Measurements from ENCODE around the gene AFF2.

Gene AFF2

DNA sequence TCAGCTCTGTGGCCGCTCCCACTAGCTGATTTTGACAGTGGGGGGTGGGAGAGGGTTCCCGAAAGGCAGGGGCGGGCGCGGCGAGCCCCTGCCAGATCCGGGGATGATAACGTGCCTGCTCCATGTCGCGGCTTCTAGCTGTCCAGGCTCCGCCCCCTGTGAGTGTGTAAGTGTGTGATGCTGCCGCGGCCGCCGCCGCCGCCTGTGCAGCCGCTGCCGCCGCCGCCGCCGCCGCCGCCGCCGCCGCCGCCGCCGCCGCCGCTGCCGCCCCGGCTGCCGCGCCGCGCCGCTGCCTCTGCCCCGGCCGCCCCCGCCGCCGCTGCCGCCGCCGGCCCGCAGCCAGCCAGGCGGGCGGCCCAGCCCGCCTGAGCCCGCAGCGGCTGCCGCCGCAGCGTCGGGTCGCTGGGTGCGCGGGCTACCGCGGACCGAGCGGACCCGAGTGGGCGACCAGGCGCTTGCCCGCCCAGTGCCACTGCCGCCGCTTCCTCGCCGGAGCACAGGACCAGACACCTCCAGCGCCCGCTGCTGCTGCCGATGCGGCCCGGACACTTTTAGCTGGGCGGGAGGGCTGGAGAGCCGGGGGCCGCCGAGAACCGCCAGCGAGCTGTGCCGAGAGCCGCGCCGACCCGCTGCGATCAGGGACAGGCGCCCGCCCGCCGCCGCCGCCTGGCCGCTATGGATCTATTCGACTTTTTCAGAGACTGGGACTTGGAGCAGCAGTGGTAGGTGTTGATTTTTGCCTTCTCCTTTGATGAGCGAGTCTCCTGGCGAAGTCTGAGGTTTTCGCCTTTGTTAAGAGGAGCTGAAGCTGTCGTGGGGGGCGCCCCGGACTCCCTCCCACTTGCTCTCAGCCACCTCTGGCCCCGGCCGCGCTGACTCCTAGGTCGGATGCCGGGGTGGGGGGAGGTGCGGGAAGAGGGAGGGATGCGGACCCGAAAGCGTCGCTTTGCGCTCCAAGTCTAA lies at the start of gene AFF2:
Gene AFF2, plus strand, starts transcription at position 195 of the 963 bp plus-strand sequence. Its CDS starts 481 bp downstream, at position 676.
- peak; percentile 45 for DNase-seq

GRCh38 chrX:148457279-148457678 lies 43.1 kb upstream of the AFF2 start:
- DNase-seq = no peak

DNA sequence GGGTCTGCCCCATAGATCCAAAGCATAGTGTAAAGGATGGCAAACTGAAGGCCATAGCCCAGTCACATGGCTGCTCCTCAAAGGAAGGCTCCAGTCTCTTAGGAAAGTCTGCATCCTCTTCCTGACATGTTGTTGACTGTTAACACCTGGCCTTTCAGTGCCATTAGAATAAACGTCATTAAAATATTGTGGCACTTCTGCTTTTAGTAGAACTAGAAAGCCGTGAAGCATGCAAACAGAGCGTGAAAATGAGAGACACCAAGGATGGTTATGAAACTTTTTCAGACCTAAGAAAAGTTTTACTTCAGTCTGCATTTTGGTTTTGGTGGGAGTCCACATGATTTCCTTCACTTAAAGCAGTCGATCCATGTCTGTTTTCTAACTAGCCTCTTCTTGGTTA lies 41.1 kb upstream of the AFF2 start:
- DNase-seq = no peak

- no peak for DNase-seq
These were observed 34.1 kb upstream of the AFF2 start for GRCh38 chrX:148466292-148466691.

DNA sequence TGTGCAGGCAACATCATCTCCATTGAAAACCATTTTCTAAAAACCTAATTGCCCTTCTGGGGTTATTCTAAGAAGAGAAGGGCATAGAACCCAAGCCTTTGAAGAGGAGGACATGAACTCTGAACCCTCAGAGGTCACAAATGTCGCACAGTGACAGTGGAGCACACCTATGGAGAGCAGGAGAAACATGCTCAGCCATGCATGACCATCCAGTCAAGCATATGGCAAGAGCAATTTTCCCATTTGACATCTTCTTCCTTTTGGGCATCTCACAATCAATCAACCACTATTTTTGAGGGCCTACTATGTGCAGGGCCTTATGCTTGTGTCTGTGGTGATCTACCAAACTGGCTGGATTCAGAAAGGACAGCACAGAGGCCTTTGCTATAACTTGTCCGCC lies 30.1 kb upstream of the AFF2 start:
- DNase-seq = no peak

GRCh38 chrX:148474030-148474429 lies 26.4 kb upstream of the AFF2 start:
- no peak for DNase-seq

DNA sequence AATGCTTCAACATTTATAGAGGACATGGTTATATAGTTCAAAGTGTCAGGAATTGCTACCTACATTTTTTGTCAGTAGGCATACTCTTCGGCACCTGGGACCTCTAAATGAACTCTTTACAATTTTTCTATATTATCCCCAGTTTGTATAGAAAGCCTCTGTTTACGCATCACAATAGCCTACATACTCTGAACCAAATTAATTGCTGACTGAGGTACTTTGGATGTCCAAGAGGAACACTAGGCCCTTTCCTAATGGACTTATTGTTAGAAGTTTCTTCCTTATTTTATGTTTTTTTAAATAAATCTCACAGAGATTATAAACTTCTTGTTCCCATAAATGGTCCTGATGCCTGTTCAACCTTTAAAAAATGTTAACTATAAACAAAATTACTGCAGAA lies 8.4 kb upstream of the AFF2 start:
- no peak for DNase-seq

DNA sequence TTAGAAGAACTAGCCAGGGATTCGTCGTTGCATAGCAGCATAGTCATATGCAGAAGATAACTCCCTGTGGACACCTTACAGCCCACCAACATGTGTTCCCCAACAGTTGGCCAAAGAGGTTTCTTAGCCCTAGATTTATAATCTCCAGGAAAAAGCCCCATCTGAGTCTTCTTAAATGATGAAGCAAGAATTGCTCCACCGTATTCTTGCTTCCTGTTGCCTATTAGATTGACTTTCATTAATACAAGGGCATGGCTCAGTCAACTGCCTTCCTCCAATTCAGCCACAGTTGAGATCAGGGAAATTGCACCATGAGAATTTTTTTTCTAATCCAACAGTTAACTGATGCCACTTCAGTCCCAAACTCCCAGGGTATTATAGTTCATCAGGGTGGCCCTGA lies 5.2 kb upstream of the AFF2 start:
- DNase-seq = no peak

- peak; percentile 3 for DNase-seq
These were observed 2.4 kb upstream of the AFF2 start for GRCh38 chrX:148498067-148498466.

- DNase-seq = no peak
These were observed 587 bp upstream of the AFF2 start for GRCh38 chrX:148499638-148500422.

GRCh38 chrX:148501386-148502066 lies 1.1 kb downstream of the AFF2 start:
- peak; percentile 2 for DNase-seq

DNA sequence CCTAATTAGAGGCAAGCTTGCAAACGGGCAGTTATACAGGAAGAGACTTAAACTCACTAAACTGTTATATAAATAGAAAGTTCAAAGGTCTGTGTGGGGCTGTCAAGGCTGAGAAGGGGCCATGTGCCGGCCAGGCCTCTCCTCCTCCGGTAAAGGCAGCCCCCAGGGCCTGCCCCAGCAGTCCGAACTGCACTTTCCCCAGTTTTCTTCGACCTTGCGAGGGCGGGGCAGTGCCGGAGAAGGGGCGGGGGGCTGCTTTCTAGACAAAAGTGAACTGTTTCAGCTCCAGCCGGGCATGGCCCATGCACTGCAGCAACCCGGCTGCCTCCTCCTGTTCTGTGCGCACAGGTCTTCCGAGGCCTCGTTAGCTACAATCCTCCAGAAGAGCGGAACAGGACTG lies 4.1 kb downstream of the AFF2 start:
- no peak for DNase-seq

GRCh38 chrX:148507418-148507817 lies 7.0 kb downstream of the AFF2 start:
- no peak for DNase-seq

DNA sequence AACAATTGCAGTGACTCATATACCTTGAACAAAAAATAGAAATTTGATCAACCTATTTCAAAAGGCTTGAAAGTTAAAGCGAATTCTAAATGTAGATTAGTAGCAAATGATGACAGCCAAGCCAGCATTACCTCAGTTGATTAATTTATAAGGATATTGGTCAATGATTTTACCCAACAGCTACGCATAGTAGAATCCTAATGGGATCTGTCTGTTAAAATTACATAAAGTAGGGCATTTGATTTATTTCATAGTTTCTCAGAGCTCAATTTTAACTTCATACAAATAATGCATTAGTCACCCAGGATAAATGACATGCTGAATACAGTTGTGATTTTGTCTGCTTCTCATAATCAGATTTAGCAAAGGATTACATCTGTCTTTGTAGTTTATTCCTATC lies 12.0 kb downstream of the AFF2 start:
- no peak for DNase-seq

DNA sequence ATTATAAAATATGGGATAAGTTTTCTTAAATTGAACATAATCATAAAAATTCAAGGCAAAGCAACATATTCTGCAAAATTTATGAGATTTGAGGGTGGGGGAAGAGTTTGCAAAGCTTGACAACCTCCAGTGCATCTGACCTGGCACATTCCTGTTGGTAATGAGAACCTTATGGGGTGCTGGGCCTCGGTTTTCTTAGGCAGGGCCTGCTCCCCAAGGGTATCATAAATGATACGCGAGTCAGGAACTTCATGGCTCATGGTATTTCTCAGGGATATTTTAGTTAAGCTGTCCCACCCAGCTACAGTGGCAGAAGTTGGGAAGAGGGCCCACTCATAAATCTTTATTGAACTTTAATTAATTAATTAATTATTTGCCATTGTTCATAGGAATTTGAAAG lies 13.2 kb downstream of the AFF2 start:
- DNase-seq = no peak

DNA sequence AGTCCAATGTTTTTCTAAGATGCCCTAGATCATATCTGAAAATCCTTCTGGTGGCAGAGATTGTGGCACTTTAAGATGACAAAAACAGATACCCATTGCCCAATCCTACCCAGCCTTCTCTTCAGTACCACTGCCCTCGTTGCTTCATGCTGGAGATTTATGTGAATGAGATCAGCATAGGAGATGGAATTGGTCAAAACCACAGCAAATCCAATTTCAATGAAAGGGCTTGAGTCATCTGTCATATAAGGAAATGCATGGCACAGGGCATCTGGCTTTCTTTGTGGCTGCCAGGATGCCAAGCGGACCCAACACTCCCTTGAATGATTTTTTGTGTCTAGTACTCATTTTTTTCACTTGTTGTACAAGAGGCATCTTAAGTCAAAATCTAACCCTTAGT lies 16.8 kb downstream of the AFF2 start:
- no peak for DNase-seq

- DNase-seq = no peak
These were observed 21.6 kb downstream of the AFF2 start for GRCh38 chrX:148522006-148522405.

DNA sequence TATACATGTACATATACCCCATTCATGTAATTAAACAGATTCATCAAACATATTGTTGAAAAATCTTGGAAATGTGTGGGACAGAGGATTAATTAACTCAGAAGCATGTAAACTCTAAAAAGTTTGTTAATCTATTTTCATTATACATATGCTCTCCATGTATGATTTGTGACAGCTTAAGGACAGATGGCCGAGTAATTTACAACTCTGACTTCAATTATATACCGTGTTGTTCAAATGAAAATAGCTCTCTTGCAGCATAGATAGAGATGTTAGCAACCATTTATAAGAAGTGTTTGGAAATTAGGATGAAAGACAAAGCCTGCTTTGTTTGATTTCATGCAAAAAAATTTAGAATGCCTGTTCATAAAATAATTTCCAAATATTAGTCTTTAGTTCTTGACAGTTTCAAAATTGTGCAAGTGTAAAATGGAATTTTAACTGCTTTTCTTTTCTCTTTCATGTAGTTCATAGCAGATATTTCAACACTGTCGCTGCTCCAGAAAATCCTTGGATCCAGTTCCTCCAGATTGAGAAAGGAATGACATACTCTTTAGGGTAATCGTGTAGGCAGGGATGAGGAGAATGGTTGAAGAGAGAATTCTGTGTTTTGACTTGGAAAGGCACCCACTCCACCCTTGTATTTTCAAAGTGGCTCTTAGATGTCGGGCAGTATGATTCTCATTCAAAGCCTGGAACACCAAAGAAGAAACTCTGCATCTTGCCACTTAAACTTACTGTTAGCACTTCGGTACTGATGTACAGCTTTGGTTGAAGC lies 23.1 kb downstream of the AFF2 start:
- DNase-seq = no peak

- DNase-seq = peak; percentile 2
These were observed 30.2 kb downstream of the AFF2 start for GRCh38 chrX:148530464-148531077.

GRCh38 chrX:148534291-148534690 lies 33.9 kb downstream of the AFF2 start:
- DNase-seq = no peak

GRCh38 chrX:148535639-148536038 lies 35.2 kb downstream of the AFF2 start:
- no peak for DNase-seq

DNA sequence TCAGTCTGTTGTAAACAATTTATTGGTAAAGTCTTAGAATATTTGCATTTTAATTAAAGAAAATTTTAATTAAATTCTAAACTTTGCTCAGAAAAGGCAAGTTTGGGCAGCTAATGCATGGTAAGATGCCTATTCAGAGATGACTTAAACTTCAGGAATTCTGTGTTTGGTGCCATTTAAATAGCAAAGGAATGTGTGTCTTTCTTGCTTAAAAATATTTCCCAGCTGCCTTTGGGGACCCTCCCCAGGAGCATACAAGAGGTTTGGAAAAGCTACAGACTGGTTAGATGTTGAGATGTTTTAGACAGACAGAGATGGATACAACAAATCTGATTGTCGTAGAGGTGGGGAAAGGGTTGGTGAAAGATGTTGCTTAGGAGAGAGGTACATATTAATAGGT lies 36.5 kb downstream of the AFF2 start:
- no peak for DNase-seq
